A673 (cell line): ENCODE data around the gene NBPF20. TPM values are rescaled to one million over a fixed set of nuclear protein-coding genes. Genes with fewer than 3 reads are reported as not detected.
"Not testable (repeated sequence)": the region's sequence is repeated elsewhere in the genome, so short reads cannot be mapped to it uniquely, and the experiment has no call there.

ENCODE experiments used
- BruUV-seq: library from RNA; stranded (reverse); fragments of 400-500 nt; replicated peaks from 2 replicates; lab custom pipeline; 2021; lab: Mats Ljungman, UMichigan
- CTCF ChIA-PET: fragments of 300-600 bp; sonication (Branson Sonifier 250); formaldehyde crosslinking; loops from one replicate; lab custom pipeline; 2022; ENCODE audit warnings: antibody characterized with exemption; lab: Charles Lee
- POLR2A ChIA-PET: fragments of 300-600 bp; sonication (Branson Sonifier 250); formaldehyde crosslinking; loops from one replicate; lab custom pipeline; 2022; ENCODE audit warnings: antibody characterized with exemption; ENCODE audit not compliant: low non-redundant PET; lab: Charles Lee
- DNase-seq: peaks from one replicate; pipeline ENCODE4 v3.0.0-alpha.2; 2015; ENCODE audit warnings: low spot score
- H3K27ac ChIP-seq: fragments of 200-600 bp; sonication (generic); 2 replicates; pipeline ENCODE4 v1.5.1; 2016; ENCODE audit warnings: mixed run types, low read depth, mild to moderate bottlenecking, mixed read lengths, antibody characterized with exemption, low read length; ENCODE audit not compliant: poor library complexity, severe bottlenecking
- H3K27me3 ChIP-seq: fragments of 200-600 bp; sonication (generic); replicated peaks from 2 replicates; pipeline ENCODE4 v1.6.1; 2017; ENCODE audit warnings: mixed run types, low read depth, mild to moderate bottlenecking, mixed read lengths, antibody characterized with exemption, low read length; ENCODE audit not compliant: insufficient read depth, poor library complexity
- H3K36me3 ChIP-seq: fragments of 200-600 bp; sonication (generic); 2 replicates; pipeline ENCODE4 v1.6.1; 2016; ENCODE audit warnings: mixed run types, mild to moderate bottlenecking, mixed read lengths, antibody characterized with exemption, low read length; ENCODE audit not compliant: insufficient read depth, poor library complexity, severe bottlenecking
- H3K4me1 ChIP-seq: fragments of 200-600 bp; sonication (generic); 2 replicates; pipeline ENCODE4 v1.6.1; 2017; ENCODE audit warnings: mixed run types, mild to moderate bottlenecking, mixed read lengths, antibody characterized with exemption, low read length; ENCODE audit not compliant: insufficient read depth, poor library complexity, severe bottlenecking
- H3K4me3 ChIP-seq: fragments of 200-600 bp; sonication (generic); 2 replicates; pipeline ENCODE4 v1.5.1; 2016; ENCODE audit warnings: low read depth, mixed run types, mild to moderate bottlenecking, mixed read lengths, low read length; ENCODE audit not compliant: poor library complexity, severe bottlenecking
- H3K9me3 ChIP-seq: fragments of 200-600 bp; sonication (generic); 2 replicates; pipeline ENCODE4 v1.6.1; 2016; ENCODE audit warnings: mixed run types, low read depth, mild to moderate bottlenecking, mixed read lengths, antibody characterized with exemption, low read length; ENCODE audit not compliant: poor library complexity, severe bottlenecking
- intact Hi-C: fragments of 100-400 bp; cut with micrococcal nuclease; formaldehyde crosslinking; loops from one replicate; pipeline ENCODE4 v1.10.0; 2022; ENCODE audit not compliant: unreplicated experiment
- total RNA-seq: library from RNA; stranded (reverse); gene quantifications from 2 replicates; pipeline ENCODE4 v1.2.3, GENCODE V29; 2021

Gene NBPF20
- total RNA-seq, 1 experiment from 2014 or later: 3.9 TPM

- H3K27me3 ChIP-seq, H3K9me3 ChIP-seq, POLR2A ChIA-PET, intact Hi-C loops, H3K4me3 ChIP-seq, CTCF ChIA-PET, DNase-seq, BruUV-seq, H3K36me3 ChIP-seq, H3K4me1 ChIP-seq, H3K27ac ChIP-seq: not testable (repeated sequence)
Measured at GRCh38 chr1:145453873-145454823, 28.7 kb upstream of the NBPF20 start.

GRCh38 chr1:145452506-145452905 is 27.1 kb upstream of the NBPF20 start:
- BruUV-seq, DNase-seq, H3K4me3 ChIP-seq, POLR2A ChIA-PET, intact Hi-C loops, H3K36me3 ChIP-seq, H3K4me1 ChIP-seq, CTCF ChIA-PET, H3K9me3 ChIP-seq, H3K27ac ChIP-seq, H3K27me3 ChIP-seq: not testable (repeated sequence)

GRCh38 chr1:145451914-145452313 is 26.5 kb upstream of the NBPF20 start:
- CTCF ChIA-PET: not testable (repeated sequence)

GRCh38 chr1:145445219-145445618 is 19.8 kb upstream of the NBPF20 start:
- H3K36me3 ChIP-seq, CTCF ChIA-PET, H3K27me3 ChIP-seq, BruUV-seq, H3K4me1 ChIP-seq, POLR2A ChIA-PET, intact Hi-C loops, DNase-seq, H3K4me3 ChIP-seq, H3K9me3 ChIP-seq, H3K27ac ChIP-seq: not testable (repeated sequence)

More at GRCh38 chr1:145451914-145452313, 26.5 kb upstream of the NBPF20 start:
- POLR2A ChIA-PET, H3K9me3 ChIP-seq, BruUV-seq, H3K27ac ChIP-seq, H3K4me3 ChIP-seq, DNase-seq, H3K4me1 ChIP-seq, H3K36me3 ChIP-seq, H3K27me3 ChIP-seq, intact Hi-C loops: not testable (repeated sequence)

GRCh38 chr1:145442340-145442739 is 16.9 kb upstream of the NBPF20 start:
- intact Hi-C loops, H3K27ac ChIP-seq, H3K27me3 ChIP-seq, DNase-seq, BruUV-seq, H3K4me3 ChIP-seq, H3K4me1 ChIP-seq, H3K36me3 ChIP-seq, POLR2A ChIA-PET, CTCF ChIA-PET, H3K9me3 ChIP-seq: not testable (repeated sequence)

- peak overlapping the region; percentile 23 for H3K4me3 ChIP-seq
- intact Hi-C loops, CTCF ChIA-PET, H3K27ac ChIP-seq, POLR2A ChIA-PET, H3K4me1 ChIP-seq, BruUV-seq, DNase-seq, H3K9me3 ChIP-seq, H3K36me3 ChIP-seq: not testable (repeated sequence)
- peaks cover 22% of the 10 kb centered on the region for H3K27me3 ChIP-seq
Measured at GRCh38 chr1:145431363-145432256, 6.2 kb upstream of the NBPF20 start.

GRCh38 chr1:145430830-145431229 is 5.4 kb upstream of the NBPF20 start:
- BruUV-seq, intact Hi-C loops, DNase-seq, H3K36me3 ChIP-seq, CTCF ChIA-PET, H3K4me3 ChIP-seq, H3K9me3 ChIP-seq, H3K4me1 ChIP-seq, H3K27ac ChIP-seq, POLR2A ChIA-PET: not testable (repeated sequence)
- H3K27me3 ChIP-seq: peaks cover 22% of the 10 kb centered on the region
